NCI-H2196 treated with DMSO at 0.1 percent for 48 hours (cell line): ENCODE measurements around the gene CDK6.
A peak's percentile ranks its signal among the peaks of the same experiment; 100 is the strongest.

Experiments
- DNase-seq: peaks from one replicate; lab custom pipeline; 2025; ENCODE audit not compliant: unreplicated experiment; lab: John Stamatoyannopoulos, UW

The CDK6 gene

DNA sequence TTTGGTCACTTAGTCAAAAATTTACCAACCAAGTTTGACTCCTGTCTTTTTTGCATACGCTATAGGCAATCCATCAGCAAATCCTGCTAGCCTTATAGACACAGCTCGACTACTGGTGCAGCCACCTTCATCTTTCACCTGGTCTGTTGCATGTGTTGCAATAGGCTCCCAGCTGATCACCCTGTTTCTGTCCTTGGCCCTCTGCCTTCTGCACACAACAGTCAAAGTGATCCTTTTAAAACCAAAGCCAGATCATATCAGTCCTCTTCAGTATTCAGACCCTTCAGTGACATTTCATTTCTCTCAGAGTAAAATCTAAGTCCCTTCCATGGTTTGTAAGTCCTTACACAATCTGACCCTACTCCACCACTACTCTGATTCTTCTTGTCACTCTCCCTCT, 10.9 kb upstream of the CDK6 start:
- no peak for DNase-seq

DNA sequence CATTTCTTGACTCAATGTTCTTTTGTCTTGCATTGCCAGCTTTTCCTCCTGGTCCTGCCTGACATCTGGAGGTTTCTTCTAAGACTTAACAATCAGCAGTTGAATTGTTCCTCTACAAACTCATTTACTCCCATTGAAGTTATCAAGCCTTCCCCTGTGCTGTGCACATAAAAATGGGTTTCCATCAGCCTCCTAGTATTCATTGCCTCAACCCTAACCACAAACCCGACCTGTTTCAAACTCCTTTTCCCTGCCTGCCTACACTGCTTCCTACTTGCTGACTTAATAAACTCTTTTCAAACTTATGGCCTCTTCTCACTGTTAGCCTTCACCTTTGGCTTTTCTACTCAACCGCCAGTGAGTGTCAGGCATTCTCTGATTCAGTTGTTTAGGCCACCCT, 9.4 kb upstream of the CDK6 start:
- no peak for DNase-seq

DNA sequence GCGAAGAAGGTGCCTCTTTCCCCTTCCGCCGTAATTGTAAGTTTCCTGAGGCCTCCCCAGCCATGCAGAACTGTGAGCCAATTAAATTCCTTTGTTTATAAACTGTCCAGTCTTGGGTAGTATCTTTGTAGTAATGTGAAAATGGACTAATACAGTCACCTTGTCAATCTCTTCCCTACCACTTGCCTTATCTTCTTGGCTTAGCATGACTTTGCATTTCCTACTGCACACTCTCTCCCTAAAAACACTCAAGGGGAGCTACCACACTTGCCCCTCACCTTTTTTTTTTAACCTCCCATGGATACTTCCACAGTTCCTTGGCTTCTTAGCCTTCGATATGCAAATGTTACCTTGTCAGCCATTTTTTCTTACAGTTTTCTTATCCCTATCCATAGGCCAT, 7.4 kb upstream of the CDK6 start:
- DNase-seq = no peak

GRCh38 chr7:92843034-92843760, 6.8 kb upstream of the CDK6 start:
- no peak for DNase-seq

GRCh38 chr7:92841192-92841591, 4.8 kb upstream of the CDK6 start:
- DNase-seq = no peak

GRCh38 chr7:92840316-92840715, 3.9 kb upstream of the CDK6 start:
- DNase-seq = no peak

DNA sequence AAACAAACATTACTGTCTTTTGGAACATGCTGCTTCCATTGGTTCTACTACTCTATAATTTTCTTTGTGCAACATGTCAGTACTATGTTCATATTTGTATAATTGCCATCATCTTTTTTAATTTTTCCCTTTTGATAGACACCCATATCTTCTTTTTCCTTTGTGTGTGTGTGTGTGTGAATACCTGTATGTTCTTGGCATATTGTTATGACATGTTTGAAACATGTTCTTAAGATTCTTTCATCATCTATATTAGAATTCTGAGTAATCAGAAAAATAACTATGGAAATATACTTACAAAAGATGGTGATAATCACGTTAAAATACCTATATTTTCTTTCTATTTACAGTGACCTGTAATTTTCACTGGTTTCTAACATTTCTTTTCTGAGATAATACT, 3.5 kb upstream of the CDK6 start:
- DNase-seq = no peak

DNA sequence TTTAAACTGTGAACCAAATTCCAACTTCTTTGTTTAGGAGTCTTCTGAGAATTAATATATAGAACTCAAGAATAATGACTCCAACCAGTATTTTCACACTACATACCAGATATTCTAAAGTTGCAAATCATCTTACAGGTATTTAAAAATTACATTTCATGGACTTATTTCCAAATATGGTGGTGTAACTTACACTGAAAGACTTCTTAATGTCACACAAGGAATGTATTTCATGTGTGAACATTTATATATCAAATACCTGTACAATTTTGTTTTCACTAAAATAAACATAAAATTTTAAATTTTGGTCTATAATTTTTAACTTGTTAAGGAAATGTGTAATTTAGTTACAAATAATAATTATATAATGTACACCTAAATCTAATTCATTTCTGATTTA, 2.6 kb upstream of the CDK6 start:
- DNase-seq = no peak

DNA sequence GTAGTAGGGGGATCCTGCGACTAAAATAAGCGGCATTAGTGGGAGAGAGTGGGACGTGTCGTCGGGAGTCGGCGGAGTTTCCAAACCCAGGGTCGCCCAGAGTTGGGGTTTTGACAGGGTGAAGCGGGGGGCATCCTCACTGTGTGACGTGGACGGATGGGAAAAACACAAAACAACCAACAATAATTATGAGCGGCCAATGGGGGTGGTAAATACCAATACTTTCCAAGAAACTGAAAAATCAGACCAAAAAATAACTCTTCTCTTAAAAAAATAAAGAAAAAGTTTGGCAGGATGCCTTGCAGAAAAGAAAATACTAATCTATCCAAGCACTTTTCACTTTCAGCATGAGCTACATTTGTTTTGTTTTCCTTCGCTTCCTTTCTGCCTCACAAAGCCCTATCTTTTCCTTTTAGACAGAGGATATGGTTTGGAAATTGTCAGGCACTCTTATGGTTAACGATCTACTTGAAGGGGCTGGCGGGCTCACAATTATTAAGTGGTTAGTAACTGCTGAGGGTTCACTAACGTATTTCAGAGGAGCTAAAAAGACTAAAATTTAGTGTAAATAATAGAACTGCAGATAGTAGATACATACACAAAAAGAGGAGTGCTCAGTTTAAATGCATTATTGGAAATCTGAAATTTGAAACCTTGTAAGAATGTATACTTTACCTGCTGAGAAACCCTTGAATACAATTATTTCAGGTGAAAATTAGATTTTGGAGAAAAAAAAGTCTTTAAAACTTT, 802 bp upstream of the CDK6 start:
- no peak for DNase-seq

- no peak for DNase-seq
These were observed 403 bp downstream of the CDK6 start for GRCh38 chr7:92835851-92836488.

DNA sequence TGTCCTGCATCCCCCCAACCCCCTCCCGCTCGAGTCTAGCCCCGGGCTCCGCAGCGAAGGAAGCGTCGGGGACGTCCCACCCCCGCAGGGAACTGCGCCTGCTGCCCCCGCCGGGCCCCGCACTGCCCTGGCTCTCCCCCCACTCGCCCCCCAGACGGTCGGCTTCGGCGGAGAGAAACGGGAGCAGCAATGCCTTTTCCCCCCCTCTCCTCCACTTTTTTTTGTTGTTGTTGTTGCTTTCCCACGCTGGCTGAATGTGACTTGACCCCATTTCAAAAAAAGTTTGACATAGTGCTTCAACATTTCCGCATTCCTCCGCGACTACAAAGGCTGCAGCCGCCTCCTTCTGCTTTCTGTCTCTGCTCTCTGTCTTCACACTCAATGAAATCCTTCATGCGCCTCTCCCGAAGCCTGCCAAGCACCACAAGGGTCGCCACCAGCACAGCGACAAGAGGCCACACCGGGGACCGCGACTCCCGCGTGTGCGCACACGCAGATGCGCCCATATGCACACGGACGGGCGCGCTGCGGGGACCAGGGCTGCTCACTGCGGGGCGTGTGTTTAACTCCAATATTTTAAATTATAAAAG, 1.0 kb downstream of the CDK6 start:
- DNase-seq = no peak

GRCh38 chr7:92834507-92835260, 1.7 kb downstream of the CDK6 start:
- no peak for DNase-seq

DNA sequence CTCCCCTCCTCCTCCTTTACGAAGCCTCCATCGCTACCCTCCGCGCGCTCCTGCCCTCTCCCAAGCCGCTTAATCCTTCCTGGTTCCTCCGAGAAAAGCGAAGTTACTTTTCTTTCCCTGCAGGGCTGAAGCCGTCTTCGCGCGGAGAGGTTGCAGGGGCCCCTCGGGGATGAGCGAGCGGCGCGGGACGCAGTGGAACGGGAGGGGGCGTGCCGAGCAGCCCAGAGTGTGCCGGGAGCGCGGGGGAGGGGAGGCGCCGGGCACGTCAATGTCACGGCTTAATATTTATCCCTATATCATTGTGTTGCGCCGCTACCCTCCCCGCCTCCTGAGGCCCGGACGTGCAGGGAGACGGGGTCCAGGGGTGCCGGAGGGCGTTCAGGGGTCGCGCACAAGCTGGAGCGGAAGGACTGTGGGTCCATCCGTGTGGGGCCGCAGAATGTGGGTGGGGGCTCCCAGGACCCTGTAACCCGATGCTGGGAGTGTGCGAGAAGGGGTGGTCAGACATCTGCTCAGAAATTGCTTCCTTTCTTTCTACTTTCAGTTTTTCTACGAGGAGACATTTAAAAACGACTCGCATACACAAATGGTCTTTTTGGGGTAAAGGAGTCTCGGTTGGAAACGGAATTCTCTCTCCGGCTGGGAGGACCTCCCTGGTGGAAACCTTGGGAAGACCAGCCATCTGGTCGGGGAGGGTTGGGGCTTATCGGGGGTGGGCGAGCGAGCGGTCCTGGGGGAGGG, 2.4 kb downstream of the CDK6 start:
- no peak for DNase-seq

GRCh38 chr7:92833024-92833765, 3.2 kb downstream of the CDK6 start:
- DNase-seq = peak; percentile 72

- no peak for DNase-seq
These were observed 3.8 kb downstream of the CDK6 start for GRCh38 chr7:92832534-92833023.

- DNase-seq = no peak
These were observed 4.4 kb downstream of the CDK6 start for GRCh38 chr7:92831716-92832533.

DNA sequence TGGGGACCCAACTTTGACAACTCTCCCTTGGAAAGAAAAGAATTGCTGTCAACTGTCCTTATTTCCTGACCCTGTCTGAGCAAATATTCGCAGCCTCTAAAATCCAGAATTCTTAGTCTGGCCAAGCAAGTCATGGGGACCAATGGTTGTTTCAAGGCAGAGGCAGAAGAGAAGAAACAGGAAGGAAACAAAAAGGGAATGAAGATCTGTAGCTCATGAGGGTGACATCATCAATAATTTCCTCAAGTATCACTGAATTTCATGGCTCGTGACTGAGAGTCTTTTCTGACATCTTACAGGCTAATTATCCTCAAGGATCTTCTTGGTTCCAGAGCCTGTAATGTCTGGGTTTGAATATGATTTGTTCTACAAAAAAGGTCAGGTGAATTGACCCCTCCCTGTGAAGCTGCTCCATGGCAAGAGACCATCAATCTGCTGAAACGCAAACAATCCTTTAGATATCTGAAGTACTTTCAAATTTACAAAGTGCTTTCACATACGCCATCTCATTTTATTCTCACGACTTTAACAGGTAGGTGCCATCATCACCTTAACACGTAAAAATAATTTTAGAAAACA, 5.8 kb downstream of the CDK6 start:
- DNase-seq = no peak

GRCh38 chr7:92830027-92830426, 6.3 kb downstream of the CDK6 start:
- no peak for DNase-seq
